Measurements from ENCODE around the gene PRIM2.
"Not testable (repeated sequence)": the region's sequence is repeated elsewhere in the genome, so short reads cannot be mapped to it uniquely, and the experiment has no call there.

DNA sequence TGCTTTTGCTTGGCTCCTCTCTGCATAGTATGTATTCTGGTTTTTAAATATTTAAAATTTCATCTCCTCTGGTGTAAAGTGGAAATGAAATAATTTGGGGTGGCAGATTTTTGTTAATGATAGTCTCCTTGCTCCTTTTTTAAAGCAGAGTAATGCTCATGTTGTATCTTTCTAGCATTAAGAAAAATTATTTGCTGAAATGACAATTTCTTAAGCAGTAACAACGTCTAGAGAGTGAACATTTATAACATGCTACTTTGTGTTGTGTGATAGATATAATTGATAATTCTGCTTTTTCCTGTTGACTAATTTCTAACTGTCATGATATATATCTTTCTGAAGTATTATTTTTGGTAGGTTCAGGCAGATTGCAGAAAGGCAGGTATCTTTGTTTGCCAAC is 127.4 kb downstream of the PRIM2 start:
- TF ChIP-seq EZH2 (IDR thresholded peaks at IDR 0.05; ENCODE audit: insufficient read depth, poor library complexity, severe bottlenecking); EZH2phosphoT487 (IDR thresholded peaks at IDR 0.05; ENCODE audit: insufficient read depth, low read depth): not testable (repeated sequence)

Measured in GM23248 (cell line).